ENCODE measurements around the gene DYSF.

DYSF gene

GRCh38 chr2:71682341-71682740 is 229.0 kb downstream of the DYSF start:
- no peak for FAIRE-seq

- FAIRE-seq: no peak
These were observed 229.7 kb downstream of the DYSF start for GRCh38 chr2:71683070-71683469.

DNA sequence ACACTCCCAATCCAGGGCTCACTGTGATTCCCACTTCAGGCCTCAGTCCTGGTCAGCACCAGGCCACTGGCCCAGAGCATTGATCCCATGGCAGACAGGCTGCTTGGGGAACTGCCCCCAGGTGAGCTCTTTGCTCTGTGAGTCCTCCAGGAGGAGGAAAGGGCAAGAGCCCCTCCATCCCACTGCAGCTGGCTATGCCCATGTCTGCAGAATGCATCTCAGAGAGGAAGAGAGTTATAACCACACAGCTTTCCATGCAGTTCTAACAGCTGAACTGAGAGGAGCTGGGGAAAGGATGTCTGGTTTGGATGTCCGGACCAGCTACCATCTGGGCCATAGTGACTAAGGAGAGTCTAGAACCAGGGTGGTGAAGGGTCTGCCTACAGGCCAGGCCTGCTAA is 230.3 kb downstream of the DYSF start:
- FAIRE-seq: no peak

DNA sequence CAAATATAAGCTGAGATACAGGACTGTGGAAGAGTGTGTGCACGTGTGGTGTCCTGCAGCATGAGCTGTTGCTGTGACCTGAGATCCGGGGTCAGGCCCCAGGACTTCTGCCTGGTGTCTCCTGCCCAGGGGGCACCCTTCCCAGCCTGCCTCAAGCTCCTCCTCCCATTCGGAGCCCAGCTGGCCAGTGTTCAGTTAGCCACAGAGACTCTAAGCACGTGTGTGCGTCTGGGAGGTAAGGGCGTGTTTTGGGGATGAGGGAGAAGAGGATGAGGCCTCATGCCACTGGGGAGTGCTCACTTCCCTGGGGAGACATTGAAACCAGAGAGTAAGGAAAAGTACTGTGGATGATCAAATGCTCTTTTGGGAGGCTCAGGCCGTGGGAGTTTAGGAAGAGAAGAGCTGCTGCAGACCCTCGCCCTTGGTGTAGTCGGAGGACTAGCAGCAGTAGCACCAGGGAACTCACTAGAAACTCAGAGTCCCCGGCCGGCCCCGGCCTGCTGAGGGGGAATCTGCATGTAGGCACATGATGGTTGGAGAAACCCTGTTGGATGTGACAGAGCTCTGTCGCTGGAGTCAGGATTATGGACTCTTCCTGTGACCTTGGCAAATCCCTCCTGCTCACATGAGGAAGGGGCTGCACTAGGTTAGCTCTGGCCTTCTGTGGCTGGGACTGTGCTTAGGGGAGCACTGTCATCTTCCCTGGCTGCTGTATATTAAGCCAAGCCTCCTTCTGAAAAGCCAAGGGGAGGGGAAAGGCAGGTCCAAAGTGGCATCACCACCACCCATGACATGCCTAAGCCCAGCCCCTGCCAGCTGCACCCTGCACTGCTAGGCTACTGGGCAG is 231.1 kb downstream of the DYSF start:
- FAIRE-seq: no peak

DNA sequence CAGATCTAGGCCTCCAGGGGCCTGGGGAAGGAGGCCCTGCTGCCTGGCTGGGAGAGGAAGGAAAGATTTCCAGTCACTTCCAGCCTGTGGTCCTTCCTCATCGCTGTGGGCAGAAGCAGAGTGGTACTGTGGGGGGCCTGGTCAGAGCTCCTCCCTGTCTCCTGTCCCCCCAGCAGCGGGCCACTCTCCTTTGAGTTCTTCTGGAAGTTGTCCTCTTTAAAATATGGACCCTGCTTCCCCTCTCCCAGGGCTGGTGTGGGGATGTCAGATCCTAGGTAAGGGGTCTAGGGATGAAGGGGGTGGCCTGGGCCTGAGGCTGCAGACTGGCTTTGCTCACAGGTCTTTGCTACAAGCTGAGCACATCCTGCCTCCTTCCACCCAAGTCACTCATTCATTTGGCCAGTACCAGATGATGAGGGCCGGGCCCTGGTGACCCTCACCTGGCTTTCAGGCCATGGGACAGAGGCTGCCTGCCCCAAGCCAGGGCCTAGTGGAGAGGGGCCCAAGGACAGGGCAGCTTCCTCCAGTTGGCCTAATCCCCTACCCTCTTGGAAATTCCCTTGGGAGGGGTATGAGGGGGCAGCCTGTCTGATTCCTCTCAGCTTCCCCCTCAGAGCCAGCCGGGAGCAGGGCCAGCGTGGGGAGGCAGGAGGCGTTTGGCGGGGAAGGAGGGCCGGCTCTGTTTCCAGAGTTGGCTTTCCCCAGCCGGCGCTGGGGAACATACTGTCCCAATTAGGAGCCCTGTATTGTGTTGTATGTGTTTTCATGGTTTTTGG is 231.9 kb downstream of the DYSF start:
- no peak for FAIRE-seq

DNA sequence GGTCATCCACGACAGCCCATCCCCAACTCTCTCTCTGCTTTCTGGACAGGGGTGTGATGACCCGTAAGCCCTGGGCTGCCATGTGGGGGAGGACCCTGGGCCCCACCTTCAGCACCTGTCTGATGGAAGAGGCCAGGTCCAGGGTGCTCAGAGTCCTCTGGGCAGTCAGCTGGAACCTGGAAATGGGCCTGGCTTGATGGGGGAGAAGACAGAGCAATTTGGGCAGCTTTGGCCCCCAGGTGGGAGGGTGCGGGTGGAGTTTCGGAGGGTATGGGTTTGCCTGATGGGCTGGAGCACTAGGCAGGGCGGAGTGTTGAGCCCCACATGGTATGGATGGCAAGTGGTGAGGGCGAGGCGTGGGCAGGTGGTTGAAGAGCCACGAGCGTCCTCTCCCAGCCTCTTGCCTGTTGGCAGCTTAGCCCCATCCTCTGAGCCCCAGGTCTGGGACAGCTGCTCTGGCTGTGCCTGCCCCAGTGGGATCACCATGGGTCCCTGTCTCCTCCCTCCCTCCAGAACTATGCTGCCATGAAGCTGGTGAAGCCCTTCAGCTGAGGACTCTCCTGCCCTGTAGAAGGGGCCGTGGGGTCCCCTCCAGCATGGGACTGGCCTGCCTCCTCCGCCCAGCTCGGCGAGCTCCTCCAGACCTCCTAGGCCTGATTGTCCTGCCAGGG is 232.7 kb downstream of the DYSF start:
- FAIRE-seq: no peak

- no peak for FAIRE-seq
These were observed 233.4 kb downstream of the DYSF start for GRCh38 chr2:71686781-71687180.

GRCh38 chr2:71687412-71687811 is 234.1 kb downstream of the DYSF start:
- no peak for FAIRE-seq

GRCh38 chr2:71688530-71688929 is 235.2 kb downstream of the DYSF start:
- no peak for FAIRE-seq

- FAIRE-seq: no peak
These were observed 236.0 kb downstream of the DYSF start for GRCh38 chr2:71689393-71689792.

DNA sequence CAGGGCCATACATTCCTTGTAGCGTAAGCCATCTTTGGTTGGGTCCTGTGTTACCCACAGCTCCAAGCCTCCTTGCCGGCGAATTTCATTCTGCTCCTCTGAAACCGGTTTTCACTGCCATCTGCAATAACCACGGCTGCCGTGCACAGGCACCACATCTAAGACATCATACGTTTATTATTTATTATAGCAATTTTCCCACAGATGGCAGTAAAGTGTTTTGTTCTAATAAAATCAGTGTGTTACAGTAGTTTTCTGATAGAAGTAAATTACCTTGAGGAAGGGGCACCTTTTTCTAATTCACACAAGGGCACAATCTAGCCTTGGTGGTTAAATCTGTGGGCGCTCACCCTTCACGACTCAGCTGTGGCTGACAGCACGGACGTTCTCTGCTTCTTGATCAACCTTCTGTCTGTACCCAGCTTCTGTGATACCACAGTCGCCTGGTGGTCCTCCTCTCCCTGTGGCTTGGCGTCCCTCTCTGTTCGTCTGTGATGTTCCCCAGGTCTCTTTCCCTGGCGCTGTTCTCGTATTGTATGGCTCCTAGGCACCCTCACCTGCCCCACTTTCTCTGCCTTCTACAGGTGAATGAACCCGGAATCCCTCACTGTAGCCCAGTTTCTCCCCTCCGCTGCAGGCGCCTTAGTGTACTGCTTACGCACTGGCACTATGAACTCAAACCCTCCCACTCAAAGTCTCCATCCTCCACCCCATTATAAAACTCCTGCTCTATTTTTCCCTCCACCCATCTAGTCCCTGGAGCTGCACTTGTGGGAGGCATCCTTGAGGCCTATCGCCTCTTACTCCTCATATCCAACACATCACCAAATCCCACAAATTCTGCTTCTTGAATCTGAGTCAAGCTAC is 236.8 kb downstream of the DYSF start:
- no peak for FAIRE-seq

DNA sequence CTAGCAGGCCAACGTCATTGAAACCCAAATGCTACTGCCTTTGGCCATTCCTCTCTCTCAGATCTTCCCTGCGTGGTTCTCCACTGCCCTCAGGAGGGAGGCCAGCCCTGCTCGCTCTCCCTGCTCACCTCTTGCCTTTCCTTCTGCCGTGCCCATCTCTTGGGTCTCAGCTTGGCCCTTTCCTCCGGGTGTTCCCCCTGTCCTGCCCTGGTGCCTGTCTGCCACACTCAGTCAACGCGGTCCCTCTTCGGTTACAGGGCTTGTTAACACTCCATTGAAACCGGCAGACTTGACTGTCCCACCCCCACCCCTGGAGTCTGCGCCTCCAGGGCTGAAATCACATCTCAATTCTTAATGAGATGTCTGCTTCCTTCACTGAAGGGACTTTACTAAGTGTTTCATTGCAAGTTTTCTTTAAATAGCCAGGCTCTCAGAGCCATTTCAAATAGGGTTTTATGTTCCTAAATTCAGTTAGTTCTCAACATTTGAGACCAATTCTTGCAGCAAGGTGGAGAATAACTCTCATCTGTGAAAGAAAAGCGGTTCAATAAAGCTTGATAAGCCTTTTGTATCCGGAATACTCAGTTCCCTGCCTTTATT is 237.6 kb downstream of the DYSF start:
- FAIRE-seq: no peak

- FAIRE-seq: no peak
These were observed 238.5 kb downstream of the DYSF start for GRCh38 chr2:71691747-71692441.

- FAIRE-seq: no peak
These were observed 239.4 kb downstream of the DYSF start for GRCh38 chr2:71692621-71693277.

DNA sequence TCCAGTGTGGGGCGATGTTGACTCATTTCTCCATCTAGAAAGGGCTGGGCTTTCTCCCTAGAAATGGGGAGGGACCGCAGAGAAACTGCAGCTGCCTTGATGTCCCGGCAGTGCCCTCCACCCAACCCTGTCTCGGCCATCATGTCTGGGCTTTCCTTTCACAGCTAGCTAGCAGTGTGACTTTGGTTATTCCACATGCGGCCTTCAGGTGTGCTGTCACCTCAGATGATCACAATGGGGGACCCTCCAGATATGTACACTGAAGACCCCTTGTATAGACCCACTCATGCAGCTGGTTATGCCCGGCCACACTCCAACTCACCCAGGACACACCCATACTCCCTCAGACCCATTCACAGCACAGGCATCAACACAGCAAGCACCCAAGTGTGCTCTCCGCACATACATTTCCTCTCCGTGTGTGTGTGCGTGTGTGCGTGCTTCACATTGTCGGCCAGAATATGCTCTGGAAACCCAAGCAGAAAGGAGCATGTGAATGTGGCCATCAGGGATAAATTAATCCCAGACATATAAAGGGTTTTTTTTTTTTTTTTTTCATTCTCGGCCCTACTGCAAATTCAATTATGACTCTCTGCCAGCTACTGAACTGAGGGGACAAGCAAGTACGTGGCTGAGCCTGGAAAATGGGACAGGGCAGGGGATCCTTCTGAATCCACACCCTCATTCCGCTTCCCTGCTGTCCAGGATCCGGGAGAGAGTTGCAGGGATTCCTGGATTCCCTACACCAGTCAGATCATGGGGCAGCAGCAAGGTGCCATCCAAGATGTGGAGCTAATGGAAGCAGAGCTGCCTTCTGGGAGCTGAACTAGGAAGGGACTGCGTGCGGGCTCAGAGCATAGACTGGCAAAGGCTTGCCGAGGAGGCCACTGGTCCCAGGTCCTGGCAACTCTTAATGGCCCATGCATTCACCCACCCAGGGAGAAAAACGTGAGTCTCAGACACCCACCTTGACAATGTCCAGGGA is 240.2 kb downstream of the DYSF start:
- FAIRE-seq: no peak

- FAIRE-seq: no peak
These were observed 241.3 kb downstream of the DYSF start for GRCh38 chr2:71694501-71695234.

DNA sequence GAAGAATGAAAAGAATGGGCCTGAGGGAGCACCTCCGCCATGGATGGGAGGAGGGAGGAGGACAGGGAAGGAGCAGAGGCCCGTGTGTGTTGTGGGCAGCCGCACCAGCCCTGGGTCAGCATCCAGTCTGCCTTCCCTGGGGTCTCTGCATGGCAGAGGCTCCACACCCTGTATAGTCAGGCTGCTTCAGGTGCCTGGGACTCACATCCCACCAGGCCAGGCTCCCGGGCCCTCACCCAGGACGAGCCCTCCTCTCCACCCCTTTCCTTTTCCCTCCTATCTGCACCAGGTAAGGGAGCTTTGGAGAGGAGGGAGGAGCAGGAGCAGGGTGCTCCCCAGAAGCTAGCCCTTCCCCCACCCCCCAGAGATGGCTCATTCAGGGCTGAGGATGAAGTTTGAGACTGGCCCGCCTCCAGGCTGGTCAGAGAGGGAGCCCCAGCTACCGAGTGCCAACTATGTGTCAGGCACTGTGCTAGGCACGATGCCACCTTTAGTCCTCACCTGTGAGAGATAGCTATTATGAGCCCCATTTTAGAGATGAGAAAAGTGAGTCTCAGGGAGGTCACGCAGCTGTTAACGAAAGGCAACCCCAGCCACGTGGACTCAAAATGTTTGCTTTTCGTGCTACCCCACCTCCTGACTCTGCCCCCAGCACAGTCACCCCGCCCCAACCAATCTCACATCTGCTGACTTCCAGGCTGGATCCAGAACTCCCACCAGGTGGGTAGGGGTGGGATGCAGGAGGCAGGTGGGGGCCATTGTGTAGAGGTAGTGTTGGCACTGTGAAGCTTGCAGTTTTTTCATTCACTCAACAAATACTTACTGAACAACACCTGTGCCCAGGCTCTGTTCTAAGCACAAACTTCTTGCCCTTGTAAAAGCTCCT is 242.1 kb downstream of the DYSF start:
- FAIRE-seq: no peak

- no peak for FAIRE-seq
These were observed 243.0 kb downstream of the DYSF start for GRCh38 chr2:71696381-71696780.
